DMS153 treated with DMSO at 0.1 percent for 48 hours (cell line): ENCODE data around the gene MAN1B1.
"Not testable (repeated sequence)": the region's sequence is repeated elsewhere in the genome, so short reads cannot be mapped to it uniquely, and the experiment has no call there.

ENCODE experiments used
- DNase-seq: peaks from one replicate; lab custom pipeline; 2025; ENCODE audit not compliant: unreplicated experiment; lab: John Stamatoyannopoulos, UW

The MAN1B1 gene

GRCh38 chr9:137126786-137127185 is 40.0 kb downstream of the MAN1B1 start:
- no peak for DNase-seq

GRCh38 chr9:137127301-137128157 is 40.7 kb downstream of the MAN1B1 start:
- DNase-seq, result no peak

DNA sequence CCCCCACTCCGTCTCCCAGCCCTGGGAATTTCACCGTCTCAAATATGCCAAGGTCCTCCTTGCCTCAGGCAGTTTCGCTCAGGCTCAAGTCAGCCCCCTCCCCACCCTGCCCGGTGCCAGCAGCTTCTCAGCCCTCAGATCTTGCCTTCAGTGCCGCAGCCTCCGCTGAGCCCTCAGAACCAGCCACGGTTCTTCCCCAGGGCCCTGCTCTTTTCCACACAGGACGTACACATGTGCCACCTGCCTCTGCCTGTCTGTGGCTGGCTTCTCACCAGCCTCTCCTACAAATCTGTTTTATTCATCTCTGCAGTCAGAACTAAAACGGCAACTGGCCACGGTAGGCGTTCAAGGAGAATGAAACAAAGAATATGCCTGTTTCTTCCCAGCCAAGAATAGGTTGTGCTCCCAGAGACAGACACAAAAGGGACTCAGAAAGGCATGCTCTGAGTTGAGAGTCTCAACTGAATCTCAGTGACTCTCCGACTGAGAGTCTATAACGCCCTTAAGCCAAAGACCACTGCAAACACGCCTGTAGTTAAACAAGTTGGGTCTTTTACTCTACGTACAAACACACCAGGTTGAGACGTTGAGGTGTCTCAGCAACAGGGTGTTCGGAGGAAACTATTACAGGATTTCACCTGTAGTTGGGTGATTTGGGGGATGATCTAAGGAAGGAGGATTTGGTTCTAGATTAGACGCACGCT is 41.5 kb downstream of the MAN1B1 start:
- DNase-seq, result no peak

- no peak for DNase-seq
These were observed 42.2 kb downstream of the MAN1B1 start for GRCh38 chr9:137128862-137129455.

DNA sequence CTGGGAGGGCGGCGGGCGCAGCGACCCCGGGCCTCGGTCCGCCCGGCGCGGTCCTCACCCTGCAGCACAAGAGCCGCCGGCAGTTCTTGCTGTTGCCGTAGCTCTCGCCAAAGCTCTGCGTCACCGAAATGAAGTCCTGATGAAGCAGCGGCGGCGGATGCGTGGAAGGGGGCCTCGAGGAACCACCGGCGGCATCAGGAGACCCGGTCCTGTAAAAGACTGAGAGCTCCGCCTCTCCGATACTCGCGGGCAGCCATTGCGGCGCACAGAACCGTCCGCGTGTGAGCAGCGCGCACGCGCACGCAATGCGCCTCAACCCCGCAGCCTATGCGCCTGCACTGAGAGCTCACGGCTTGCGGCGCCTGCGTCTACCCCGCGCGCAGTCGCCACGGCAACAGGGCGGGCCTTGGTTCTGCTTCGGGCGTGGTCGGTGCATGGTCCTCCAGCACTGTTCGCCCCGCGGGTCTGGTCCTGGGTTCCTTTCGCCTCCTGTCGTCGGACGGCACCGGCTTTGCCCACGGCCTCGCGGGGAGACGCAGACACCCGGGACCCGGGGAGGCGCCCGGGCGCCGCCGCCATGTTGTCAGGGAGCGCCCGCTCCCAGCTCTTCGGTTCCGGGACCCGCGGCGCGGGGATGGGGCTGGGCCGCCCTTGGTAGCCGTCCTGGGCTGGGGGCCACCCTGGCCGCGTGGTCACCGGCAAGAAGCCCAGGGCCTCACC is 42.8 kb downstream of the MAN1B1 start:
- DNase-seq, result peak; percentile 68

DNA sequence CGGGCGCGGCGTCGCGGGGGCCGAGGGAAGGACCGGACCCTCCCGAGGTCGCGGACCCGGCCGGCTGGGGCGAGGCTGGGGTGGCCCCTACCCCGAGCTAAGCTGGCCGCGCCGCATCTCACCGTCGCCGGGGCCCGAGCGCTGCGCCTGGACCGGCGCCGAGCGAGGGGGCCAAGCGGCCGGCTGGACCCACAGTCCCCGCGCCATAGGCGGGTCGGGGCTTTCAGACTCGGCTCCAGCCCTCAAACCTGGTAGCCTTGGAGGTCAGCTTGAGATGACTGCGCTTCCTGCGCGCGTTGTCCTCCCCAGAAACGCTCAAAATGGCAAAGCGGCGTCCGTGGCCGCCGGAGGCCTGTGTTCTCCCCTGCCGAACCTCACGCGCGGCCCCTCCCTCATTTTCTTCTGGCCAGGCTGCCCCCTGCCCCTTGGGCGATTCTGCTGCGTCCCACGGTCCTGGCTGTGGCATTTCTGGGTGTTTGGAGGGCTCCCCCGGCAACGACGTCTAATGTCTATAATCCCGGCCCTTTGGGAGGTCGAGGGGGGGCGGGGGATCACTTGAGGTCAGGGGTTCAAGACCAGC is 43.5 kb downstream of the MAN1B1 start:
- DNase-seq, result no peak

DNA sequence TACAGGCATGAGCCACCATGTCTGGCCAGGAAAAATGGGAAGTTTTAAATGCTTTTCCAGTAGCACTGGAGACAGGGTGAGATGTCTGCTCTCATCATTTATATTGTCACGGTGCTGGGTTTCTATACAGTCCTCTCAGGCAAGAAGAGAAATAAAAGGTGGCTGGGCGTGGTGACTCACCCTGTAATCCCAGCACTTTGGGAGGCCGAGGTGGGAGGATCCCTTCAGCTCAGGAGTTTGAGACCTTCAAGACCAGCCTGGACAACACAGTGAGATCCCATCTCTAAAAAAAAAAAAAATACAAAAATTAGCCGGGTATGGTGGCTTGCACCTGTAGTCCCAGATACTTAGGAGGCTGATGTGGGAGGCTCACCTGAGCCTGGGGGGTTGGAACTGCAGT is 47.4 kb downstream of the MAN1B1 start:
- DNase-seq, result no peak

DNA sequence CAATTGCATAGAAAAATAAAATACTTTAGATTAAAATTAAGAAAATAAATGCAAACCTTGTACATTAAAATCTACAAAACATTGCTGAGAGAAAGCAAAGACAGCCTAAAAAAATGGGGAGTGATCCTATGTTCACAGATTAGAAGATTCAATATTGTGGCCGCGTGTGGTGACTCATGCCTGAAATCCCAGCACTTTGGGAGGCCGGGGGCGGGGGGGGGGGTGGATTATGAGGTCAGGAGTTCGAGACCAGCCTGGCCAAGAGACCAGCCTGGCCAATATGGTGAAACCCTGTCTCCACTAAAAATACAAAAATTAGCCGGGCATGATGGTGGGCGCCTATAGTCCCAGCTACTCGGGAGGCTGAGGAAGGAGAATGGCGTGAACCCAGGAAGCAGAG is 48.4 kb downstream of the MAN1B1 start:
- not testable (repeated sequence) for DNase-seq

- no peak for DNase-seq
These were observed 49.6 kb downstream of the MAN1B1 start for GRCh38 chr9:137136261-137136880.

- no peak for DNase-seq
These were observed 50.3 kb downstream of the MAN1B1 start for GRCh38 chr9:137136881-137137607.

- no peak for DNase-seq
These were observed 51.4 kb downstream of the MAN1B1 start for GRCh38 chr9:137138058-137138721.

- DNase-seq, result no peak
These were observed 52.1 kb downstream of the MAN1B1 start, which contains the start of gene GRIN1 for GRCh38 chr9:137138722-137139467. Gene GRIN1 (plus strand): TSS chr9:137139154. CDS start chr9:137139487, 333 bp downstream.

DNA sequence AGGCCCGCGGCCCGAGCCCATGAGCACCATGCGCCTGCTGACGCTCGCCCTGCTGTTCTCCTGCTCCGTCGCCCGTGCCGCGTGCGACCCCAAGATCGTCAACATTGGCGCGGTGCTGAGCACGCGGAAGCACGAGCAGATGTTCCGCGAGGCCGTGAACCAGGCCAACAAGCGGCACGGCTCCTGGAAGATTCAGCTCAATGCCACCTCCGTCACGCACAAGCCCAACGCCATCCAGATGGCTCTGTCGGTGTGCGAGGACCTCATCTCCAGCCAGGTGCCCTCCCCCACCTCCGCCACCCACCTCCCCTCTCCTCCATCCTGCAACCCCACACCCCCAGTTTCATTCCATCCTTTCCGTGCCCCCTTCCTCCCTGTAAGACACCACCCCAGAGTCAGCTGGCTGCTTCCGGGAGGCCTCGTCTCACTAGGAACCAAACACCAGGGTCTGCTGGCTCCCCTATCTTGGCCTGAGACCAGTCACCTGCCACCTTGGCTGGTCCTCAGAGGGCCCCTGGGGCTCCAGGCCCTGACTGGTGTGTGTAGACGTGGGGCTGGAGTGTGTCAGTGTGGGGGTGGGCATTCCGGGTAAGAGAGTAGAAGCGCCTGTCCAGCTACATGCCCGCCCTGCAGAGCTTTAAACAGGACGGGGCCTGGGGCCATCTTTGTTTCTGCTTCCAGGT is 52.8 kb downstream of the MAN1B1 start:
- DNase-seq, result no peak

DNA sequence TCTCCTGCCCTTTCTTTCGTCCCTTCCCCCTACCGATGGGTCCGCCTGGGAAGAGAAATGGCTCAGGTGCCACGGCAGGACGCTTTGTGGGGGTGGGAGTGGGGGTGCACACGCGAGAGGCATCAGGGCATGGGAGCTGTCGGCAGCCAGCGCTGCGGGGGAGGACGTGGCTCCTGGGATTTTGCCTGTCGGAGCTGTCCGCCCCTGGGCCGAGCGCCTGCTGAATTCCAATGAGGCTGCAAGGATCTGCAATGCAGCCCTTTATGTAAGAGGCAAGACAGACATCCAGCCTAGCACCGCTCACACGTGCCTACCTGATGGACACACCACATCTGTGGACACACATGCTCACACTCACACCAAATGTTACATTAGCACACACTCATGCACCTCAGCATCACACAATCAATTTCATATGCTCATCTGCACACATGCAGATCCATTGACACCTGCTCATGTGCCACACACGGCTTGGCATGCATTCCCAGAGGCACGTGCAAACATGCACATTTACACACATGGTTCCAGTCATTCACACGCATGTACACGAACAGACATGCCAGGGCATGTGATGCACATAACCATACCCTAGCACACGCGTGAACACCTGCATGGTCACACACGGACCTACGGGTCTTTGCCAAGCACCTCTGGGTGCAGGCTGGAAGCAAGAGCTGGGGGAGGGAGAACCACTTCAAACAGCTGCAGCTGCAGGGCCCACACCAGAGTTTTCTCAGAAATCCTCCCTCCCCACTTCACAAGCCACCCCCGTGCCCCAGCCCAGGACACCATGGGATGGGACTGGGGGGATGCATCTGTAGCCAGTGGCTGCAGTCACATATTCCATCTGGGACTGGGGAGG is 53.6 kb downstream of the MAN1B1 start:
- no peak for DNase-seq

DNA sequence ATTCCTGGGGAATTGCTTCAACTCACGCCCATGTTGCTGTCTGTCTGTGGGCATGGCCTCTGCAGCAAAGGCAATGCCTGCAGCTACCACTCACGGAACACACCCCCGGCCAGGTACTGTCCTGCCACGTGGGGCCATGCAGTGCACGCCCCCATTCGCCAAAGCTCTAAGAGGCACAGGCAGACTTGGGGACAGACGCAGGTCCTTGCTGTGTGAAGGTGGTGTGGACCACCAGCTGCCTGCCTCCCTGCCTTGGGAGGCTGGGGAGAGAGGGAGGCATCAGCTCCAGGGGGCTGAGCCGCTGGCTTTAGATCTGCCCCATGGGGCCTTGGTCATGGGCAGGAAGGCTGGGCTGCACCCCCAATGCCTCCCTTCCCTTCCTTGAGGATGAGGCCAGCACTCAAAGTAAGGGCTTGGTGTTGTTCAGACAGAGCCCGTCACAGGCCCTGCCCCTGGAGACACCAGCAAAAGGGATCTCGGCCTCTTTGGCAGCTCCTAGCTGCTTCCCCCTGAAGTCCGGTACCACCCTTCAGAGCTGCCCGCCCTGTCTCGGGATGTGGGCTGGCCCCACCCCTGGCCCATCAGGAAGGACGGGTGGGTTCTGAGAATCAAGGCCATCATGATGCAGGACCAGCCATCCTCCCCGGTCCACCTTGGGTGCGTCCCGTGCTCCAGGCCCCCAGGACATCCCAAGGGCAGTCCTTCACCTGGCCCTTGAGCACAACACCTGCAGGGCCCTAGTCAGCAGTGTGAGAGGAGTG is 54.4 kb downstream of the MAN1B1 start:
- no peak for DNase-seq
